ENCODE data around the gene ARHGEF11.

The ARHGEF11 gene

DNA sequence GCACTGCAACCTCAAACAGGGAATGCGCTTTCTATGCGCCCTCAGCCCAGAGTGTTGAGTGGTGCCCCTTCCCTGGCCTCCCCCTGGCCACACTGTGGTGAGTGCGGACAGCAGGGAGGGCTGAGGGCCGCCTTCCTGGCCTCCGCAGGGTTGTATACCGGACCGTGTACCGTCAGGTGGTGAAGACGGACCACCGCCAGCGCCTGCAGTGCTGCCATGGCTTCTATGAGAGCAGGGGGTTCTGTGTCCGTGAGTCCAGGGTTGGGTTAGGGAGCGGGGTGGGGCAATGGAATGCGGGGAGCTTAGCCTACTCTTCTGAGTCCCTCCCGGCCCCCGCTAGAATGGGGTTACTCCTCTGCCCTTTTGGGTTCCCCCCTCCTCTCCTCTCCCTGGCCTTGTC is 140.4 kb downstream of the ARHGEF11 start:
- no peak for TF ChIP-seq ZFX (IDR thresholded peaks at IDR 0.05)
- TF ChIP-seq, protein P1, sequence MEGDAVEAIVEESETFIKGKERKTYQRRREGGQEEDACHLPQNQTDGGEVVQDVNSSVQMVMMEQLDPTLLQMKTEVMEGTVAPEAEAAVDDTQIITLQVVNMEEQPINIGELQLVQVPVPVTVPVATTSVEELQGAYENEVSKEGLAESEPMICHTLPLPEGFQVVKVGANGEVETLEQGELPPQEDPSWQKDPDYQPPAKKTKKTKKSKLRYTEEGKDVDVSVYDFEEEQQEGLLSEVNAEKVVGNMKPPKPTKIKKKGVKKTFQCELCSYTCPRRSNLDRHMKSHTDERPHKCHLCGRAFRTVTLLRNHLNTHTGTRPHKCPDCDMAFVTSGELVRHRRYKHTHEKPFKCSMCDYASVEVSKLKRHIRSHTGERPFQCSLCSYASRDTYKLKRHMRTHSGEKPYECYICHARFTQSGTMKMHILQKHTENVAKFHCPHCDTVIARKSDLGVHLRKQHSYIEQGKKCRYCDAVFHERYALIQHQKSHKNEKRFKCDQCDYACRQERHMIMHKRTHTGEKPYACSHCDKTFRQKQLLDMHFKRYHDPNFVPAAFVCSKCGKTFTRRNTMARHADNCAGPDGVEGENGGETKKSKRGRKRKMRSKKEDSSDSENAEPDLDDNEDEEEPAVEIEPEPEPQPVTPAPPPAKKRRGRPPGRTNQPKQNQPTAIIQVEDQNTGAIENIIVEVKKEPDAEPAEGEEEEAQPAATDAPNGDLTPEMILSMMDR (conservative IDR thresholded peaks at IDR 0.05), result no peak
- no peak overlapping the region for H3K27ac ChIP-seq

DNA sequence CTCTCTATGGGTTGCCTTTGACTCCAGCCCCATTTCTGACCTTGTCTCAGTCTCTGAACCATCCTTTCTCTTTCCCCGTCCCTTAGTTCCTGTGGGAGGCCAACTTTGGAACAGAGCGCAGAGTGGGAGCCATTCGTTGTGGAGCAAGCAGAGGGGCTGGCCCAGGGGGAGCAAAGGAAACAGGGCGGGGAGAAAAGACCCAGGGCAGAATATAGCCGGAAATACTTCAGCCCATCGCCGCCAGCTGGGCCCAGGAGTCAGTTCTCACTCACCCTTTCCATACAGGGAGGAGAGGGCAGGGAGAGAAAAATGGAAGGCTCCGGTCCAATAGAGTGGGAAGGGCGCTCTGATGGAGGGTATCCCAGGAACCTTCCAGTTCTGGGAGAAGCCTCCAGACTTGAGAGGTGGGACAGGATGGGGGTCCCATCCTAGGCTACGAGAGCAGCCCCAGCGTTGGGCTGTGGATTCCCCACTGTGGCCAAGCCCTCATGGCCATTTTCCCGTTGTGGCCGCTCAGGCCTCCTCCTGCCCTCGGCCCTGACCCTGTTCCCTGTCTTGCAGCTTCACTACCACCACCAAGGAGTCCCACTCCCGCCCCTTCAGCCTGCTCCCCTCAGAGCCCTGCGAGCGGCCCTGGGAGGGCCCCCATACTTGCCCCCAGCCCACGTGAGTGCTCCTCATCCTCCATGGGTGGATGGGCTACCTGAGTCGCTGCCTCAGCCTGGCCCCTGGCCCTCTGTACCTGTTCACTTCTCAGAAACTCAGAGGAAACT is 141.2 kb downstream of the ARHGEF11 start:
- TF ChIP-seq ZFX (IDR thresholded peaks at IDR 0.05), result no peak
- TF ChIP-seq, protein P1 (conservative IDR thresholded peaks at IDR 0.05), result no peak
- H3K27ac ChIP-seq, result no peak overlapping the region

DNA sequence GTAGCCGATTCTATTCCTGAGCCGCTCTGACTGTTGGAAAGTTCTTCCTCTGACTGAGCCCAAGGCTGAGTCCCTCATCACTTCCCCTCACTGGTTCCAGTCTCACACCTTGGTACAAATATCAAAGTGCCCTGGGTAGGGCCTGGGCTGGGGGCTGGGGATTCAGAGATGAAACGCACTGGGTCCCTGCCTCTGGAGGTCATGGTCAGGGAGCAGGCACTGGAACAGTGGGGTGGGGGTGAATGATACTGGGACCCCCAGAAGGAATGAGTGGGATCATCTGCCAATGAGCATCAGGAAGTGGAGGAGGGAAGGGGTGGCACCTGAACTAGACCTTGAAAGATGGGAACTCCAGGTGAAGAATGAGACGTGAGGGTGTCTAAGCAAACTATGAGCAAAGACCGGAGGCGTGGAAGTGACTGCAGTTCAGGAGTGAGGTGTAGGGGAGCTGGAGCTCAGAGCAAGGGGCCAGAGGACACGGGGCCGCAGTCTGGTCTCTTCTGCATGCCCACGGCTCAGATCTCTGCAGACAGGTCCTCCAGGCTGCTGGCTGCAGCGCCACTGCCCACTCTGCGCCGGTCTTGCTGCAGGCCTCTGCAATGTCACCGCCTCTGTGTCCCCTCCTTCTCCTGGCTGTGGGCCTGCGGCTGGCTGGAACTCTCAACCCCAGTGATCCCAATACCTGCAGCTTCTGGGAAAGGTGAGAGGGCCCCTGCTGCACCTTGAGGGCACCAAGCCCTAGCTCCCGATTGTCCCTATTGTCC is 142.0 kb downstream of the ARHGEF11 start:
- no peak overlapping the region for H3K27ac ChIP-seq
- TF ChIP-seq, protein P1 (conservative IDR thresholded peaks at IDR 0.05), result no peak
- no peak for TF ChIP-seq ZFX (IDR thresholded peaks at IDR 0.05)

DNA sequence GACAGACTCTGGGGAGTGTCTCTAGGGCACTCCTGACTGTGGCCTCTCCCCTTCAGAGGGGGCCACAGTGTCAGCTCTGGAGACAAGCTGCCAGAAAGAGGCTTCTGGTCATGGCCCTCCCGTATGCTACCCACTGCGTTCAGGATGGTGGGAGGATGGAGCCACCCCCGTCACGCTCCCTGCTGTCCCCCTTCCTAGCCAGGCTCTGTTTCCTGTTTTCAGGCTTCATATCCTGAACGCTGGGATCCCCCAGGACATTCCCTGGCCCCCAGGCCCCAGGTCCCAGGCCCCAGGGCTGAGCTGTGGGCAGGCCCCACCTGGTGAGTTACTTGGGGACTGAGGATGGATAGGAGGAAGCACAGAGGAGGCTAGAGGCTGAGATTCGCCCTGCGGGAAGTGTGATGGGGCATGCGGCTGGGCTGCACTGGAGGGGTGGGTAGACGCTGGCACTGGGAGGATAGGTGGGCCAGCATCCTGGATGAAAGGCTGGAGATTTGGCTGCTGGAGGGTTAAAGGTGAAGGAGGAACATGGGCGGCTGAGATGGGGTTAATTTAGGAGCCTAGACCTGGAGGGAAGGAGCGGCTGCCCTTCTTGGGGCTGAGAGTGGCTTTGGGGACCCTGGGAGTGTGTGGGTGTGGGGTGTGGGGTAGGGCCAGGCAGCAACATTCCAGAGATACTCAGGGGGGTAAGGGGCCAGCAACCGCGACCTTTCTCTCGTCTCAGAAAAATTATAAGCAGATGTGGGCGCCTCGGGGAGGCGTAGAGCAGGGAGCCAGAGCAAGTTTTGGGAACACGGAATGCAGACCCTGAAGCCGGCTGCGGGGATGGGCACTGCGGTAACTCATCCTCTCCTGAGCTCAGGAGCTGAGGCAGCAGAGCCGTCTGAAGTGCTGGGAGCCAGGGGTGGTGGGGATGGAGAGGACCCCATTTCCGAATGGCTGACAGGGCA is 143.3 kb downstream of the ARHGEF11 start:
- no peak for TF ChIP-seq ZFX (IDR thresholded peaks at IDR 0.05)
- TF ChIP-seq, protein P1 (conservative IDR thresholded peaks at IDR 0.05), result no peak
- H3K27ac ChIP-seq, result no peak overlapping the region

DNA sequence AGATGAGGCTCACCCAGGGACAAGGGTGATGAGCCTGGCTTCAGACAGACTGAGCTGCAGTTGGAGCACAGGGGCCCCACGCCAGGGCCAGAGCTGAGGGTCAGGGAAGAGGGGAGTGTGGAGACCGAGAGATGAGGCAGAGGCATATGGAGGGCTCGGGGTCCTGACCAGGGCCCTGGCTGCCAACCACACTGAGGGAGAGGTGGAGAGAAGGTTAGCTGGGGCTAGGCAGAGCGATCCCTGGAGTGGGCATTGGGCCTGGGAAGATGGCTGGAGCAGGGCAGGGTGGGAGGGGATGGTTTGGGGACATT is 144.0 kb downstream of the ARHGEF11 start:
- no peak overlapping the region for H3K27ac ChIP-seq
- TF ChIP-seq ZFX (IDR thresholded peaks at IDR 0.05), result no peak
- TF ChIP-seq, protein P1 (conservative IDR thresholded peaks at IDR 0.05), result no peak

DNA sequence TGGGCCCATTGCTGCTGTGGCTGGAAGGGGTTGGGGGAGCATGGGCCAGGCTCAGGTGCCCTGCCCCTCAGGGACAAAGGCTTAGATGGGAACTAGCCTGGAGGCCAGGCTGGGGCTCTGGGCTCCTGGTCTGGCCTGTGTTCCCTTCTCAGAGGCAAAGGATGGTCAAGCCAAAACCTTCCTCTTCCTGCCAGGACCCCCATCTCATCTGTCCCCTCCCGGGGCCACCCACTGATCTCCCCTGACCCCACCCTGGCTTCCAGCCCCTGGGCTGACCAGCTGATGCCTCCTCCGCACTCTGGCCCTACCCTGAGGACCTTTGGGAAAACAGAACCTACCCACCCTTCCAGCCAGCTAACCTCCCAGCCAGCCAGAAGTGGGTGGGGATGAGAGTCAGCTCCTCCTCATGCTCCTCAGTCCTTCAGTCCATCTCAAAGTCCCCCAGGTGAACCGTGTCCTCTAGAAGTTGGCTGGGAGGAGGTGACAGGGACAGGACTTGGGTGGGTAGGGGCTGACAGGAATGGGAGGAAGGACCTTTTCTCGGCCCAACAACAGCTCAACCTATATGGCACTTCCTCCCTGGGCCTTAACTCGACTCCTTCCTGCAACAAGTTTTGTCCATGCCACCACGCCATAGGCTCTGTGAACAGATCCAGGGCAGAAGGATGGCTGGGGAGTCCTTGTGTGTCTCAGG is 144.5 kb downstream of the ARHGEF11 start:
- no peak overlapping the region for H3K27ac ChIP-seq
- TF ChIP-seq ZFX (IDR thresholded peaks at IDR 0.05), result no peak
- TF ChIP-seq, protein P1 (conservative IDR thresholded peaks at IDR 0.05), result no peak
